Activated T-helper 17 cell treated with anti-CD3 and anti-CD28 coated beads, Interleukin-2, amount 50 U/mL, for 72 hours (primary cell): ENCODE data around the gene CDYL. TPM values are rescaled to one million over a fixed set of nuclear protein-coding genes. Genes with fewer than 3 reads are reported as not detected.

Source experiments
- ATAC-seq: fragments of 150-1000 bp; cut with Tn5 transposase; replicated peaks from 2 replicates; pipeline ENCODE4 v1.10.0; 2021; ENCODE audit warnings: mild to moderate bottlenecking, moderate library complexity
- H3K27ac Mint-ChIP-seq: one replicate; pipeline ENCODE4 v1.8.0; 2022; ENCODE audit warnings: mixed read lengths
- H3K27me3 Mint-ChIP-seq: one replicate; pipeline ENCODE4 v1.8.0; 2022; ENCODE audit warnings: mixed read lengths
- H3K36me3 Mint-ChIP-seq: one replicate; pipeline ENCODE4 v1.8.0; 2022; ENCODE audit warnings: low read depth, mild to moderate bottlenecking, mixed read lengths
- H3K4me1 Mint-ChIP-seq: one replicate; pipeline ENCODE4 v1.8.0; 2022; ENCODE audit warnings: mixed read lengths
- H3K4me3 Mint-ChIP-seq: one replicate; pipeline ENCODE4 v1.8.0; 2022; ENCODE audit warnings: mild to moderate bottlenecking, mixed read lengths
- H3K9me3 Mint-ChIP-seq: one replicate; pipeline ENCODE4 v1.8.0; 2022; ENCODE audit warnings: mixed read lengths
- total RNA-seq, 2 donors: library from RNA; stranded (reverse); gene quantifications; one replicate each; pipeline ENCODE4 v1.2.3, GENCODE V29; 2022

CDYL gene
- total RNA-seq, 2 donors from 2014 or later = 23.3 to 24.5 TPM

- no peak for ATAC-seq
- Mint-ChIP-seq H3K4me3 (no peak overlapping the region), H3K27me3 (no peaks in the 10 kb centered on the region), H3K9me3 (peaks cover 5% of the 10 kb centered on the region), H3K4me1 (no peaks in the 10 kb centered on the region), H3K27ac (no peak overlapping the region), H3K36me3 (peaks cover 39% of the 10 kb centered on the region)
These were observed 181.5 kb downstream of the CDYL start for GRCh38 chr6:4957521-4958231.

DNA sequence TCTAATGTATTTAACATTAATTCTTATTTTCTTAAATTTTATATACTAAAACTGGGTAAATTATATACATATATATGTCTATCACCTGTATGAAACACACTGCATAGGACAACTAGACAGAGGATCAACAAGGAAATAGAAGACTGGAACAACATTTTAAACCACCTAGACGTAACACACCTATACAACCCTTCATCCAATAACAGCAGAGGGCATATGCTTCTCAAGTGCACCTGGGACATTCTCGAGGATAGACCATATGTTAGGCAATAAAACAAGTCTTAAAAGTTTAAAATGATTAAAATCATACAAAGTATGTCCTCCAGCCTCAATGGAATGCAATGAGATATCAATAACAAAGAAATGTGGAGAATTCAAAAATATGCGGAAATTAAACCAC is 182.4 kb downstream of the CDYL start:
- Mint-ChIP-seq H3K9me3 (peaks cover 5% of the 10 kb centered on the region), H3K27me3 (no peaks in the 10 kb centered on the region), H3K4me1 (no peaks in the 10 kb centered on the region), H3K36me3 (peaks cover 32% of the 10 kb centered on the region), H3K4me3 (no peak overlapping the region), H3K27ac (no peak overlapping the region)
- no peak for ATAC-seq

DNA sequence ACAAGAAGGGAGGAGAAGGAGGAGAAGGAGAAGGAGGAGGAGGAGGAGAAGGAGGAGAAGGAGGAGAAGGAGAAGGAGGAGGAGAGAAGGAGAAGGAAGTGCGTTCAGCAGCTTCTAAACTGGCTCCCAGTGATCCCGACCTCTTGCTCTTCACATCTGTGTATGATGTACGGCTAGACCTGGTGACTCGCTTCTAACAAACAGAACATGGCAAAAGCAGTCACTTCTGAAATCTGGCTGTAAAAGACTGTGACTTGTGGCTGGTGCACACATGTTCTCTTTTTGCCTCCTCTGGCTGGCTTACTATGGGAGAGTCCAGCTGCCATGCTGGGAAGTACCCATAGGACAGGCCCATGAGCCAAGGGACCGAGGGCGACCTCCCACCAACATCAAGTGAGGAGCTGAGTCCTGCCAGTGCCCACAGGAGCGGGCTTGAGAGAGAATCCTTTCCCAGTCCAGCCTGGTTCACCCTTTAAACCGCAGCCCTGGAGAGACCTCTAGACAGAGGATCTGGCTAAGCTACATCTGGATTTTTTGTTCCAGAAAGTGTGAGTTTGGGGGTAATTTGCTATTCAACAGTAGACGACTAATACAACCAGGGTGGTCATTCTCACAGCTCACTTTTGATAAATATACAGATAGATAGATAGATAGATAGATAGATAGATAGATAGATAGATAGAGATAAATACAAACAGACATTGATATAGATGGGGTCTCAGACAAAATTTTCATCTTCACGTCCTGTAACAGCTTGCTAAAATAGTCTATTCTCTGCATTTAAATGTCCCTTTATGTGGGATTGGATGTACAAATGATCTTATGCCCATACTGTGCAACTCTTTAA is 185.3 kb downstream of the CDYL start:
- Mint-ChIP-seq H3K27ac (no peak overlapping the region), H3K4me3 (no peak overlapping the region), H3K36me3 (peaks cover 6% of the 10 kb centered on the region), H3K9me3 (peaks cover 5% of the 10 kb centered on the region), H3K27me3 (peaks cover 5% of the 10 kb centered on the region), H3K4me1 (no peaks in the 10 kb centered on the region)
- ATAC-seq = no peak

- Mint-ChIP-seq H3K4me1 (no peaks in the 10 kb centered on the region), H3K27ac (no peak overlapping the region), H3K9me3 (peaks cover 5% of the 10 kb centered on the region), H3K27me3 (peaks cover 5% of the 10 kb centered on the region), H3K36me3 (no peaks in the 10 kb centered on the region), H3K4me3 (no peak overlapping the region)
- no peak for ATAC-seq
These were observed 186.7 kb downstream of the CDYL start for GRCh38 chr6:4962905-4963304.

DNA sequence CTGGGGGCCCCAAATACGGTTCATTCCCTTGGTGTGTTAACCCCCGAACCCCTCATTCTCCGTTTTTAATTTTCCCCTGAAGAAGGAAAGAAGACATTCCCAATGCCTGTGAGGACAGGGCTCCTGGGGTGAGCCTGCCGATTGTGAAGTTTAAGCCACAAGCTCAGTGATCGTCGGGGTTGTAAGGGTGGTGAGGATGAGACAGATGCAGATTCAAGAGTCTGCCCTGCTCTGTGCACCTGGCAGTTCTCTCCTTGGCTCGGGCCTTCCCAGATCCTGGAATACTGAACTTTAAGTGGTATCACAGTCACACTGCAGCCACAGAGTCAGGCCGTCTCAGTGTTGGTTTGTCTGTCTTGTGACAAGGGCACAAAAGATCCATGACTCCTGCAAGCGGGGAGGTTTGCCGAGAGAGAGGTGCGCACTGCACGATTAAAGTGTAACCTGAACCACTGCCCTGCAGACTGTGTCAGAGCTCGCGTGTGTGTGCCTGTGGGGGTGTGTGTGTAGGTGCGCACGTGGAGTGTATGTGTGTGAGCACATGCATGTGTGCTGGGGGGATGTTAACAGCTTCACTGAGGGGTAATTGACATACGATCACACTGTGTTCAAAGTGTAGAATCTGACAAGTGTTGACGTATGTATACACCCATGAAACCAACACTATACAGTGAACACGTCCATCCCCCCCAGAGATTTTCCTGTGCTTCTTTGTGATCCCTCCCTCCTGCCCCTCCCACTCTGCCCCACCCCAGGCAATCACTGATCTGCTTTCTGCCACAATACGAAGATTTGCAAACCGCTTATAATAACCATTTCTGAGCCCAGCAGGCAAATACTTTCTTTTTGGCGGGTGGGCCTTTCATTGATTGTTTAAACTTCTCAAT is 188.7 kb downstream of the CDYL start:
- H3K27ac Mint-ChIP-seq = no peak overlapping the region
- peaks cover 5% of the 10 kb centered on the region for H3K27me3 Mint-ChIP-seq
- H3K4me3 Mint-ChIP-seq = no peak overlapping the region
- H3K36me3 Mint-ChIP-seq = no peaks in the 10 kb centered on the region
- no peaks in the 10 kb centered on the region for H3K4me1 Mint-ChIP-seq
- peaks cover 5% of the 10 kb centered on the region for H3K9me3 Mint-ChIP-seq
- ATAC-seq = no peak

GRCh38 chr6:4965562-4966389 is 189.6 kb downstream of the CDYL start:
- no peaks in the 10 kb centered on the region for H3K4me1 Mint-ChIP-seq
- peaks cover 5% of the 10 kb centered on the region for H3K9me3 Mint-ChIP-seq
- H3K4me3 Mint-ChIP-seq = no peak overlapping the region
- no peaks in the 10 kb centered on the region for H3K36me3 Mint-ChIP-seq
- ATAC-seq = no peak
- no peak overlapping the region for H3K27ac Mint-ChIP-seq
- H3K27me3 Mint-ChIP-seq = peaks cover 5% of the 10 kb centered on the region

DNA sequence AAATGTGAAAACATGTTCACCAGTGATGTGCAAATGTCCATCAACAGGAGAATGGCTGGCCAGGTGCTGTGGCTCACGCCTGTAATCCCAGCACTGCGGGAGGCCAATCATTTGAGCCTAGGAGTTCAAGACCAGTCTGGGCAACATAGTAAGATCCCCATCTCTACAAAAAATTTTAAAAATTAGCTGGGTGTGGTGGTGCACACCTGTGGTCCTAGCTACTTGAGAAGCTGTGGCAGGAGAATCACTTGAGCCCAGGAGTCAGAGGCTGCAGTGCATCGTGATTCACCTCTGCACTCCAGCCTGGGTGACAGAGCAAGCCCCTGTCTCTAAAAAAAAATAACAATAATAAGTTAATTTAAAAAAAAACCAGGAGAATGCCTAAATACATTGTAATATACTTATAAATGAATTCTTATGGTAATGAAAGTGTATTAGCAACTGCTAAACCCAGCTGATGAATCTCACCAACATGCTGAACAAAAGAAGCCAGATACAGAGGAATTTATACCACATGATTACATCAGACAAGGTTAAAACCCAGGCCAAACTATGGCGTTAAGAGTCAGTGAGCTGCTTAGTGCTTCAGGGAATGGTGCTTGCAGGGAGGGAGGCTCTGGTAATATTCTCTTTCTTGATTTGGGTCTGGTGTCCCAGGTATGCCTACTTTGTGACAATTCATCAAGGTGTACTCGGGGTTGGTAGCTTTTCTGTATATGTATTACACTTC is 191.3 kb downstream of the CDYL start:
- Mint-ChIP-seq H3K27me3 (peaks cover 5% of the 10 kb centered on the region), H3K36me3 (no peaks in the 10 kb centered on the region), H3K27ac (no peak overlapping the region), H3K4me3 (no peak overlapping the region), H3K9me3 (no peaks in the 10 kb centered on the region), H3K4me1 (no peaks in the 10 kb centered on the region)
- ATAC-seq = no peak

GRCh38 chr6:4969609-4970285 is 193.5 kb downstream of the CDYL start:
- Mint-ChIP-seq H3K27me3 (peaks cover 5% of the 10 kb centered on the region), H3K4me1 (no peaks in the 10 kb centered on the region), H3K36me3 (no peaks in the 10 kb centered on the region), H3K9me3 (no peaks in the 10 kb centered on the region), H3K27ac (no peak overlapping the region), H3K4me3 (no peak overlapping the region)
- ATAC-seq = no peak

GRCh38 chr6:4970739-4971395 is 194.7 kb downstream of the CDYL start:
- peaks cover 4% of the 10 kb centered on the region for H3K27me3 Mint-ChIP-seq
- H3K4me1 Mint-ChIP-seq = no peaks in the 10 kb centered on the region
- ATAC-seq = no peak
- H3K9me3 Mint-ChIP-seq = no peaks in the 10 kb centered on the region
- H3K27ac Mint-ChIP-seq = no peak overlapping the region
- no peak overlapping the region for H3K4me3 Mint-ChIP-seq
- no peaks in the 10 kb centered on the region for H3K36me3 Mint-ChIP-seq

GRCh38 chr6:4971851-4972250 is 195.6 kb downstream of the CDYL start:
- Mint-ChIP-seq H3K36me3 (no peaks in the 10 kb centered on the region), H3K27me3 (peaks cover 6% of the 10 kb centered on the region), H3K4me3 (no peak overlapping the region), H3K9me3 (peaks cover 6% of the 10 kb centered on the region), H3K4me1 (no peaks in the 10 kb centered on the region), H3K27ac (no peak overlapping the region)
- ATAC-seq = no peak

DNA sequence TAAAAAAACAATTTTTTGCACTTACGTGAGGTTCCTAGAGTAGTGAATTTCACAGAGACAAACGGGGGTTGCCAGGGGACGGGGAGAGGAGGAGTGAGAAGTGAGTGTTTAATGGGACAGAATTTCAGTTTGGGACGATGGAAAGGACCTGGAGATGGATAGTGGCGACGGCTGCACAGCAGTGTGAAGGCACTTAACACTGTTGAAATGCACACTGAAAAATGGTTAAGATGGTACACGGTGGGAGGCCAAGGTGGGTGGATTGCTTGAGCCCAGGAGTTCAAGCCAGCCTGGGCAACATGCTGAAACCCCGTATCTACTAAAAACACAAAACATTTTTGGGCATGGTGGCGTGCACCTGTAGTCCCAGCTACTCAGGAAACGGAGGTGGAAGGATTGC is 196.2 kb downstream of the CDYL start:
- Mint-ChIP-seq H3K36me3 (no peaks in the 10 kb centered on the region), H3K27ac (no peak overlapping the region), H3K4me1 (no peaks in the 10 kb centered on the region), H3K9me3 (peaks cover 9% of the 10 kb centered on the region), H3K27me3 (peaks cover 10% of the 10 kb centered on the region), H3K4me3 (no peak overlapping the region)
- no peak for ATAC-seq

- H3K27me3 Mint-ChIP-seq = peaks cover 14% of the 10 kb centered on the region
- no peaks in the 10 kb centered on the region for H3K4me1 Mint-ChIP-seq
- no peak for ATAC-seq
- H3K9me3 Mint-ChIP-seq = peaks cover 9% of the 10 kb centered on the region
- H3K36me3 Mint-ChIP-seq = no peaks in the 10 kb centered on the region
- H3K27ac Mint-ChIP-seq = no peak overlapping the region
- no peak overlapping the region for H3K4me3 Mint-ChIP-seq
These were observed 197.2 kb downstream of the CDYL start for GRCh38 chr6:4973415-4973814.
